Measurements from ENCODE around the gene FANCL. TPM values are rescaled to one million over a fixed set of nuclear protein-coding genes. Genes with fewer than 3 reads are reported as not detected.
A peak's percentile ranks its signal among the peaks of the same experiment; 100 is the strongest.
"Not testable (repeated sequence)": the region's sequence is repeated elsewhere in the genome, so short reads cannot be mapped to it uniquely, and the experiment has no call there.

FANCL gene
- 10 to 100 TPM; 12.9 to 13.2 TPM for total RNA-seq

- CTCF ChIA-PET, result no interaction called here
- peaks cover 10% of the 10 kb centered on the region for H3K27me3 Mint-ChIP-seq
- peak within 1 kb of the TSS; percentile 90 for H3K4me3 Mint-ChIP-seq
Observed at GRCh38 chr2:58240670-58241545, at the start of gene FANCL. Gene FANCL, minus strand, starts transcription at chr2:58241325. Its CDS starts 12 bp downstream, at chr2:58241313.

DNA sequence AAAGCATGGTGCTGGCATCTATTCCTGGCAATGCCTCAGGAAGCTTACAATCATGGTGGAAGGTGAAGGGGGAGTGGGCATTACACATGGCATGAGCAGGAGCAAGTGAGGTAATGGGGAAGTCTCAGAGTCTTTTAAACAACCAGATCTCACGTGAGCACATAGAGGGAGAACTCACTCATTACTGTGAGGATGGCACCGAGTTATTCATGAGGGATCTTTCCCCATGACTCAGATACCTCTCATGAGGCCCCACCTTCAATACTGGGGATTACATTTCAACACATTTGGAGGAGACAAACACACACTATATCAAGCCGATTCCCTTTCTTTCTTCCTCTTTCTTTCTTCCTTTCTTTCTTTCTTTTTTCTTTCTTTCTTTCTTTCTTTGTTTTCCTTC, 47.9 kb upstream of the FANCL start:
- no peaks in the 10 kb centered on the region for H3K9me3 Mint-ChIP-seq
- CTCF ChIA-PET, result no interaction called here
- POLR2A ChIA-PET, result no interaction called here
- H3K27me3 Mint-ChIP-seq, result peaks cover 19% of the 10 kb centered on the region
- no peaks in the 10 kb centered on the region for H3K4me1 Mint-ChIP-seq
- H3K27ac Mint-ChIP-seq, result no peak overlapping the region
- no peaks in the 10 kb centered on the region for H3K36me3 Mint-ChIP-seq (ENCODE audit: low read depth)
- H3K4me3 Mint-ChIP-seq, result no peak overlapping the region
- no peak for DNase-seq

More at GRCh38 chr2:58240670-58241545, at the start of gene FANCL:
- Mint-ChIP-seq H3K36me3 (ENCODE audit: low read depth) (peaks cover 4% of the 10 kb centered on the region), H3K27ac (peak within 1 kb of the TSS; percentile 88), H3K9me3 (peaks cover 2% of the 10 kb centered on the region), H3K4me1 (peaks cover 34% of the 10 kb centered on the region)
- POLR2A ChIA-PET, result no interaction called here
- DNase-seq, result peak; percentile 67

GRCh38 chr2:58283931-58284330, 42.8 kb upstream of the FANCL start:
- no peak for DNase-seq
- Mint-ChIP-seq H3K36me3 (ENCODE audit: low read depth) (no peaks in the 10 kb centered on the region), H3K27ac (no peak overlapping the region), H3K4me1 (no peaks in the 10 kb centered on the region), H3K9me3 (no peaks in the 10 kb centered on the region), H3K4me3 (no peak overlapping the region), H3K27me3 (peaks cover 12% of the 10 kb centered on the region)
- CTCF ChIA-PET, result no interaction called here
- POLR2A ChIA-PET, result no interaction called here

DNA sequence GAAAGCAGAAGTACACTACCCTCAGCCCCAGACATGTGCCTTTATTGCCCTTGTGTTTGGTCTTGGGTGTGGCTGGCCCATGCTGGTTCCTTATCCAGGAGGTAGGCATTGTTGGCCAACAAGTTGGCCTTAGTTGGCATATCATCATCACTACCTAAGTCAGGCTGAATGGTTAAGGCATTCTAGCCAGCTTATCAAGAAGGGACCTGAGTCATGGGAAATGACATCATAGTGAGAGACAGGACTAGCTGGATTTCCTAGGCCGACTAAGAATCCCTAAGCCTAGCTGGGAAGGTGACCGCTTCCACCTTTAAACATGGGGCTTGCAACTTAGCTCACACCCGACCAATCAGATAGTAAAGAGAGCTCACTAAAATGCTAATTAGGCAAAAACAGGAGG, 34.0 kb upstream of the FANCL start:
- DNase-seq; H3K4me1 Mint-ChIP-seq; H3K27me3 Mint-ChIP-seq; H3K27ac Mint-ChIP-seq; H3K36me3 Mint-ChIP-seq (ENCODE audit: low read depth); H3K9me3 Mint-ChIP-seq; POLR2A ChIA-PET; H3K4me3 Mint-ChIP-seq; CTCF ChIA-PET: not testable (repeated sequence)

DNA sequence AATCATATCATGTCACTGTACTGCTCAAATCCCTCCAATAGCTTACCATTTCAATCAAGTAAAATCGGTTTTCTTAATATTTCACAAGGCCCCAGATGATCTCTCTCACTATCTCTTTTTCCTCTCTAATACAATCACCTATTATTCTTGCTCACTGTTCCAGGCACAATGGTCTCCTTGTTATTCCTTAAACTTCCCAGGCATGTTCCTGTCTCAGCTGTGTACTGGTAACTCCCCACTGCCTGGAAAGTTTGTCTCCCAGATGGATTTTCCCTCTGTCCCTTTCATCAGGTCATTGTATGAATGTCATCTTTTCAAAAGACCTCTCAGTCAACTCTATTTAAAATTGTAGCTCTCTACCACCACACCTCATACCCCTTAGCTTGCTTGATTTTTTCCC, 30.7 kb upstream of the FANCL start:
- Mint-ChIP-seq H3K27ac (peak overlapping the region; percentile 7), H3K36me3 (ENCODE audit: low read depth) (no peaks in the 10 kb centered on the region), H3K4me3 (no peak overlapping the region), H3K4me1 (no peaks in the 10 kb centered on the region), H3K27me3 (no peaks in the 10 kb centered on the region), H3K9me3 (peaks cover 3% of the 10 kb centered on the region)
- CTCF ChIA-PET, result no interaction called here
- POLR2A ChIA-PET, result no interaction called here
- no peak for DNase-seq

- no peak overlapping the region for H3K4me3 Mint-ChIP-seq
- CTCF ChIA-PET, result no interaction called here
Observed at GRCh38 chr2:58268685-58269084, 27.6 kb upstream of the FANCL start.

GRCh38 chr2:58266211-58266610, 25.1 kb upstream of the FANCL start:
- H3K4me1 Mint-ChIP-seq, result no peaks in the 10 kb centered on the region
- CTCF ChIA-PET, result no interaction called here
- H3K4me3 Mint-ChIP-seq, result no peak overlapping the region
- H3K27me3 Mint-ChIP-seq, result peaks cover 2% of the 10 kb centered on the region
- H3K9me3 Mint-ChIP-seq, result no peaks in the 10 kb centered on the region
- DNase-seq, result no peak
- no peaks in the 10 kb centered on the region for H3K36me3 Mint-ChIP-seq (ENCODE audit: low read depth)
- no peak overlapping the region for H3K27ac Mint-ChIP-seq
- POLR2A ChIA-PET, result no interaction called here

More at GRCh38 chr2:58268685-58269084, 27.6 kb upstream of the FANCL start:
- Mint-ChIP-seq H3K27ac (no peak overlapping the region), H3K36me3 (ENCODE audit: low read depth) (no peaks in the 10 kb centered on the region), H3K4me1 (no peaks in the 10 kb centered on the region), H3K27me3 (no peaks in the 10 kb centered on the region), H3K9me3 (no peaks in the 10 kb centered on the region)
- DNase-seq, result no peak
- POLR2A ChIA-PET, result no interaction called here

DNA sequence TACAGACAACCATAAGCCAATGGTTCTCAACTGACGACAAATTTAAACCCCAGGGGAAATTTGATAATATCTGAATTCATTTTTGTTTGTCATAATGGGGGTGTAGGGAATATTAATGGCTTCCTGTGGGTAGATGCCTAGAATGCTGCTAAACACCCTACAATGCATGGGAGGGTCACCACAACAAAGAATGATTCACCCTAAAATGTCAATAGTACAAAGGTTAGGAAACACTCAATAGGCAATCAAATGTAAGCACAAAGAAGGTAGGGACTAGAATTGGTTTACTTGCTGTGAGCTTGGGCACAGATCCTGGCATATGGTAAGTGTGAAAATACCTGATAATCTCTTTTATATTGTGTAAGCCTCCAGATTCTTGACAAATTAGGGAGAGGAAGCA, 20.1 kb upstream of the FANCL start:
- ChIA-PET CTCF (interaction anchor here (0.7 kb wide), 1 partner anchor 12 kb away, joined by 3 read pairs; no protein-coding TSS in a partner anchor), POLR2A (interaction anchor here (0.6 kb wide), 1 partner anchor 24 kb away, joined by 3 read pairs; no protein-coding TSS in a partner anchor)

DNA sequence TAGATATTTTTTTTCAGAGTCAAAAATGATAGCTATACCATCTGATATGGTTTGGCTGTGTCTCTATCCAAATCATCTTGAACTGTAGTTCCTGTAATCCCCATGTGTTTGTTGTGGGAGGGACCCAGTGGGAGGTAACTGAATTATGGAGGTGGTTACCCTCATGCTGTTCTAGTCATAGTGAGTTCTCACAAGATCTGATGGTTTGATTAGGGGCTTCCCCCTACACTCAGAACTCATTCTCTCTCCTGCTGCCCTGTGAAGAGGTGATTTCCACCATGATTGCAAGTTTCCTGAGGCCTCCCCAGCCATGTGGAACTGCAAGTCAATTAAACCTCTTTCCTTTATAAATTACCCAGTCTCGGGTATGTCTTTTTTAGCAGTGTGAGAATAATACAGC, 17.3 kb upstream of the FANCL start:
- DNase-seq; H3K27ac Mint-ChIP-seq; H3K36me3 Mint-ChIP-seq (ENCODE audit: low read depth); H3K27me3 Mint-ChIP-seq; POLR2A ChIA-PET; H3K4me1 Mint-ChIP-seq; CTCF ChIA-PET; H3K4me3 Mint-ChIP-seq: not testable (repeated sequence)
- peaks cover 12% of the 10 kb centered on the region for H3K9me3 Mint-ChIP-seq

More for the DNA sequence above, 20.1 kb upstream of the FANCL start:
- Mint-ChIP-seq H3K27me3 (peaks cover 4% of the 10 kb centered on the region), H3K27ac (no peak overlapping the region), H3K9me3 (peaks cover 12% of the 10 kb centered on the region), H3K4me1 (no peaks in the 10 kb centered on the region), H3K36me3 (ENCODE audit: low read depth) (no peaks in the 10 kb centered on the region), H3K4me3 (no peak overlapping the region)
- DNase-seq, result no peak

GRCh38 chr2:58251331-58252201, 10.4 kb upstream of the FANCL start:
- CTCF ChIA-PET; H3K9me3 Mint-ChIP-seq; H3K27me3 Mint-ChIP-seq; H3K27ac Mint-ChIP-seq; H3K4me3 Mint-ChIP-seq; POLR2A ChIA-PET; H3K36me3 Mint-ChIP-seq (ENCODE audit: low read depth); DNase-seq; H3K4me1 Mint-ChIP-seq: not testable (repeated sequence)

- H3K4me1 Mint-ChIP-seq, result peaks cover 32% of the 10 kb centered on the region
- H3K9me3 Mint-ChIP-seq, result no peaks in the 10 kb centered on the region
- ChIA-PET CTCF (no interaction called here), POLR2A (no interaction called here)
- peaks cover 10% of the 10 kb centered on the region for H3K27me3 Mint-ChIP-seq
- DNase-seq, result no peak
- peak overlapping the region; percentile 90 for H3K4me3 Mint-ChIP-seq
- H3K36me3 Mint-ChIP-seq (ENCODE audit: low read depth), result peaks cover 2% of the 10 kb centered on the region
- peak overlapping the region; percentile 88 for H3K27ac Mint-ChIP-seq
Observed at GRCh38 chr2:58241546-58241864, 380 bp upstream of the FANCL start.

DNA sequence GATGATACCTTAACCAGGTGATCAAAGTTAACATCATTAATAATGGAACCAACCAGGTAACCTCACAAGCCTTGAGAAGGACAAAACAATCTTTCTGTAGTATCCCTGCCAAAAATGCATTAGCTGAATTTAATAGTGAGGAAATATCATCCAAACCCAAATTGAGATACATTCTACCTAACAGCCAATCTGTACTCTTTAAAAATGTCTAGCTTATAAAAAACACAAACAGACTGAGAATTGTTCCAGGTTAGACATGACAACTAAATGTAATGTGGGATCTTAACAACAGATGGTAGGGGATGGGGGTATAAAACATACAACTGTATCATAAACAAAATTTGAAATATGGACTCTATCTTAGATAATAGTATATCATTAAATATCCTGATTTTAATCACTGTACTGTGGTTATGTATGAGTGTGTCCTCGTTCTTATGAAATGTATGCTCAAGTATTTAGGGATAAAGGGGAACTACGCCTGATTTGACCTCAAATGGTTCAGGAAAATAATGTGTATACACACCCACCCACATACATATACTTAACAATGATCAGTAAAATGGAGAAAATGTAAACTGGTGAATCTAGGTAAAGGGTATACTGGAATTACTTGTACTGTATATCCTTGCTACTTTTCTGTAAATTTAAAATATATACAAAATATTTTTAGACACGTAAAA, 1.7 kb downstream of the FANCL start:
- ChIA-PET POLR2A (no interaction called here), CTCF (no interaction called here)
- peaks cover 6% of the 10 kb centered on the region for H3K36me3 Mint-ChIP-seq (ENCODE audit: low read depth)
- no peak for DNase-seq
- no peak overlapping the region for H3K4me3 Mint-ChIP-seq
- peaks cover 2% of the 10 kb centered on the region for H3K9me3 Mint-ChIP-seq
- H3K4me1 Mint-ChIP-seq, result peaks cover 40% of the 10 kb centered on the region
- peaks cover under 1% of the 10 kb centered on the region for H3K27me3 Mint-ChIP-seq
- no peak overlapping the region for H3K27ac Mint-ChIP-seq

GRCh38 chr2:58237741-58238140, 3.4 kb downstream of the FANCL start:
- no peaks in the 10 kb centered on the region for H3K27me3 Mint-ChIP-seq
- peaks cover 6% of the 10 kb centered on the region for H3K36me3 Mint-ChIP-seq (ENCODE audit: low read depth)
- no peak overlapping the region for H3K4me3 Mint-ChIP-seq
- ChIA-PET CTCF (no interaction called here), POLR2A (interaction anchor here (0.6 kb wide), 1 partner anchor 23 kb away, joined by 3 read pairs; no protein-coding TSS in a partner anchor)
- peaks cover 40% of the 10 kb centered on the region for H3K4me1 Mint-ChIP-seq
- H3K9me3 Mint-ChIP-seq, result peaks cover 2% of the 10 kb centered on the region
- DNase-seq, result no peak
- H3K27ac Mint-ChIP-seq, result no peak overlapping the region
